ENCODE results near the gene TDRKH.

TDRKH gene

DNA sequence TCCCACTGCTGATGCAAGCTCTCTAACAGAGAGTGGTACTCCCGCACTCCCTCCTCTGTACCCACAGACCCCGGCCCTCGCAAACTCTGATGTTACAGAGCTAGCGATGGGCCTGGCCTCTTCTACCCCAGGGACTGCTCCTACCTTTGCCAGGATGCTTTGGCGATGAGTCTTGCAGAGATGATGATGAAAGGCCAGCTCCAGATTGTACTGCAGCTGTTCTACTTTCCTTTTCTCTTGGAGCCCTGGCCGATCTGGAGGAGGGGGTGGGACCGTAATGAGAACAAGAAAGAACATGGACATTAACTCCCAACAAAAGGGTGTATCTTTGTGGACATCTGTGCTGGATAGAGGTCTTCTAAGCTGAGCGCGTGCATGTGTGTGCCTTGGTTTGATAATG is 20.9 kb upstream of the TDRKH start:
- TF ChIP-seq ZBTB7A (IDR thresholded peaks at IDR 0.05; ENCODE audit: low read depth), result no peak
- TF ChIP-seq FOXM1 (IDR thresholded peaks at IDR 0.05; ENCODE audit: borderline replicate concordance, low read depth), result no peak
- TF ChIP-seq, protein P1, sequence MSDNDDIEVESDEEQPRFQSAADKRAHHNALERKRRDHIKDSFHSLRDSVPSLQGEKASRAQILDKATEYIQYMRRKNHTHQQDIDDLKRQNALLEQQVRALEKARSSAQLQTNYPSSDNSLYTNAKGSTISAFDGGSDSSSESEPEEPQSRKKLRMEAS (IDR thresholded peaks at IDR 0.05), result no peak
- TF ChIP-seq YY1 (IDR thresholded peaks at IDR 0.05; ENCODE audit: low read depth), result no peak
- TF ChIP-seq, protein P2, sequence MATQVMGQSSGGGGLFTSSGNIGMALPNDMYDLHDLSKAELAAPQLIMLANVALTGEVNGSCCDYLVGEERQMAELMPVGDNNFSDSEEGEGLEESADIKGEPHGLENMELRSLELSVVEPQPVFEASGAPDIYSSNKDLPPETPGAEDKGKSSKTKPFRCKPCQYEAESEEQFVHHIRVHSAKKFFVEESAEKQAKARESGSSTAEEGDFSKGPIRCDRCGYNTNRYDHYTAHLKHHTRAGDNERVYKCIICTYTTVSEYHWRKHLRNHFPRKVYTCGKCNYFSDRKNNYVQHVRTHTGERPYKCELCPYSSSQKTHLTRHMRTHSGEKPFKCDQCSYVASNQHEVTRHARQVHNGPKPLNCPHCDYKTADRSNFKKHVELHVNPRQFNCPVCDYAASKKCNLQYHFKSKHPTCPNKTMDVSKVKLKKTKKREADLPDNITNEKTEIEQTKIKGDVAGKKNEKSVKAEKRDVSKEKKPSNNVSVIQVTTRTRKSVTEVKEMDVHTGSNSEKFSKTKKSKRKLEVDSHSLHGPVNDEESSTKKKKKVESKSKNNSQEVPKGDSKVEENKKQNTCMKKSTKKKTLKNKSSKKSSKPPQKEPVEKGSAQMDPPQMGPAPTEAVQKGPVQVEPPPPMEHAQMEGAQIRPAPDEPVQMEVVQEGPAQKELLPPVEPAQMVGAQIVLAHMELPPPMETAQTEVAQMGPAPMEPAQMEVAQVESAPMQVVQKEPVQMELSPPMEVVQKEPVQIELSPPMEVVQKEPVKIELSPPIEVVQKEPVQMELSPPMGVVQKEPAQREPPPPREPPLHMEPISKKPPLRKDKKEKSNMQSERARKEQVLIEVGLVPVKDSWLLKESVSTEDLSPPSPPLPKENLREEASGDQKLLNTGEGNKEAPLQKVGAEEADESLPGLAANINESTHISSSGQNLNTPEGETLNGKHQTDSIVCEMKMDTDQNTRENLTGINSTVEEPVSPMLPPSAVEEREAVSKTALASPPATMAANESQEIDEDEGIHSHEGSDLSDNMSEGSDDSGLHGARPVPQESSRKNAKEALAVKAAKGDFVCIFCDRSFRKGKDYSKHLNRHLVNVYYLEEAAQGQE (IDR thresholded peaks at IDR 0.05; ENCODE audit: low read depth), result no peak
- TF ChIP-seq, protein P3, sequence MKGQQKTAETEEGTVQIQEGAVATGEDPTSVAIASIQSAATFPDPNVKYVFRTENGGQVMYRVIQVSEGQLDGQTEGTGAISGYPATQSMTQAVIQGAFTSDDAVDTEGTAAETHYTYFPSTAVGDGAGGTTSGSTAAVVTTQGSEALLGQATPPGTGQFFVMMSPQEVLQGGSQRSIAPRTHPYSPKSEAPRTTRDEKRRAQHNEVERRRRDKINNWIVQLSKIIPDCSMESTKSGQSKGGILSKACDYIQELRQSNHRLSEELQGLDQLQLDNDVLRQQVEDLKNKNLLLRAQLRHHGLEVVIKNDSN (IDR thresholded peaks at IDR 0.05), result no peak
- TF ChIP-seq TAF1 (IDR thresholded peaks at IDR 0.05; ENCODE audit: low read depth), result no peak
- no peak for TF ChIP-seq EP300 (IDR thresholded peaks at IDR 0.05; ENCODE audit: borderline replicate concordance)
- no peak for TF ChIP-seq TCF12 (IDR thresholded peaks at IDR 0.05; ENCODE audit: low read depth)
- no peak for TF ChIP-seq EGR1 (IDR thresholded peaks at IDR 0.05)
- no peak for TF ChIP-seq CREB1 (IDR thresholded peaks at IDR 0.05; ENCODE audit: low read depth)
- no peak for TF ChIP-seq CEBPB (IDR thresholded peaks at IDR 0.05)
- TF ChIP-seq NFIC (IDR thresholded peaks at IDR 0.05), result no peak
- TF ChIP-seq TEAD4 (IDR thresholded peaks at IDR 0.05), result no peak

DNA sequence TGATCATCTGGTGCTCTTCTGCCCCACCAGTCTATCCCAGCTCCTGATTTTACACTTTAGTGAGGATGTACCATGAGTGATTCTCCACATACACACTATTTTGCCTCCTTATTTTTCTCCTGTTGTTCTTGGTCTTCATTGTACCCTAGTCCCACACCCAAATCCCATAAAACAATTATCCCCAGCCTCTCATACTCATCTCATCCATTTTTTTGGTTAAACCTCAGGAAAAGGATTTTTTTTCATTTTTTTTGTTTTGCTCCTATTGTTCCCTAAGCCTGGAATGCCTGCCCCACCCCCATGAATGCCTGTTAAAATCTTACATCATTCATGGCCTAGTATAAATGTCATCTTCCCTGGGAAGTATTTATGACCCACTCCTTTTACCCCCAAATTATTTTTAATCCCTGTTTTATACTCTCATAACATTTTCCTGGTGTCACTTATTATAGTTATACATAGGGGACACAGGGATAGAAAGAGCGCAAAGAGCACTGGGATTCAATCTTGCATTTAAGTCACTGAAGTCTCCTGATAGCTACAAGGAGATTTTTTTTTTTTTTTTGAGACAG is 19.8 kb upstream of the TDRKH start:
- TF ChIP-seq FOXM1 (IDR thresholded peaks at IDR 0.05; ENCODE audit: borderline replicate concordance, low read depth) (no peak), TEAD4 (IDR thresholded peaks at IDR 0.05) (peak; percentile 30; the same call in 1 of the 2 replicates)

DNA sequence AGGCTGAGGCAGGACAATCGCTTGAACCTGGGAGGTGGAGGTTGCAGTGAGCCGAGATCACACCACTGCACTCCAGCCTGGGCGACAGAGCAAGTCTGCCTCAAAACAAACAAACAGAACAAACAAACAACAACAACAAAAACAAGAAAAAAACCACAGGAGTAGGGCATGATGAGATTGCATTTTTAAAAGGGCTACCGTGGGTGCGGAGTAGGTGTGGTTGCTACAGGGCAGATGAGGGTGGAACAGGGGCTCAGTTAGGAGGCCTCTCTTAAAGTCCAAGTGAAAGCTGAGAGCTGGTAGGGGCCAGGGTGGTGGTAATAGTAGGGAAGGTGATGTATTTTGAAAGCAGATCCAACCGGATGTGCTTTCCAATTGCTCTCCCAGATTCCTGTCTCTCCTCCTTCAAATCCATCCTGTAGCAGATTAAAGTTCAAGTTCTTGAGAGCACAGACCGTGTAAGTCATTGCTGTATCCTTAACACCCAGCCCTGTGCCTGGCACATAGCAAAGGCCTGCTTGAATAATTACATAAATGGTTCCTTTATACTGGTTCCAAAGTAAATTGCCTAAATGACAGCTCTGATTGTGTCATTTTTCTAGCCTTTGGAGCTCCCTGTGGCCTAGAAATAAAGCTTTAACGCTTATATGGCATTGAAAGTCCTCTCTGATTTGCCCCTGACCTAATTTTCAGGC is 19.1 kb upstream of the TDRKH start:
- TF ChIP-seq FOXM1 (IDR thresholded peaks at IDR 0.05; ENCODE audit: borderline replicate concordance, low read depth) (no peak), CEBPB (IDR thresholded peaks at IDR 0.05) (peak; percentile 68)
- TF ChIP-seq, protein P1 (IDR thresholded peaks at IDR 0.05), result no peak
- TF ChIP-seq, protein P2 (IDR thresholded peaks at IDR 0.05; ENCODE audit: low read depth), result no peak

DNA sequence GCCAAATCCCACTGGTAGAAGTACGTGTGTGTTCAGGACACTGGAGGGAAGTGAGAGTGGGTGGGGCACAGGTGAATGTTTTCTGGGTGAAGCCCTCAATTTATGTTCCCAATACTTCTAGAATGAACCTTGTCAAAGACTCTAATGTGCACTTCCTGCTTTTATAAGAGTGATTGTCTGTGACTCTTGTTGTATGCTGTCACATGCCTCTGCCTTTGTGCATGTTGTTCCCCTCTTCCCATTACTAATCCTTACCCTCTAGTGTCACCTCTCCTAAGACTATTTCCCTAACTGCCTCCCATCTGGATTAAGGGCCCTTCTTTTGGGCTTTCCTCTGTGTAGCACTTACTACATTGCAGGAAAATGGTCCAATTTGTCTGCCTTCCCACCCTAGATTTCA is 17.5 kb upstream of the TDRKH start:
- TF ChIP-seq EGR1 (IDR thresholded peaks at IDR 0.05) (no peak), TEAD4 (IDR thresholded peaks at IDR 0.05) (no peak), CREB1 (IDR thresholded peaks at IDR 0.05; ENCODE audit: low read depth) (no peak), YY1 (IDR thresholded peaks at IDR 0.05; ENCODE audit: low read depth) (no peak), CEBPB (IDR thresholded peaks at IDR 0.05) (no peak), NFIC (IDR thresholded peaks at IDR 0.05) (no peak), ZBTB7A (IDR thresholded peaks at IDR 0.05; ENCODE audit: low read depth) (no peak)
- TF ChIP-seq, protein P1 (IDR thresholded peaks at IDR 0.05), result no peak

DNA sequence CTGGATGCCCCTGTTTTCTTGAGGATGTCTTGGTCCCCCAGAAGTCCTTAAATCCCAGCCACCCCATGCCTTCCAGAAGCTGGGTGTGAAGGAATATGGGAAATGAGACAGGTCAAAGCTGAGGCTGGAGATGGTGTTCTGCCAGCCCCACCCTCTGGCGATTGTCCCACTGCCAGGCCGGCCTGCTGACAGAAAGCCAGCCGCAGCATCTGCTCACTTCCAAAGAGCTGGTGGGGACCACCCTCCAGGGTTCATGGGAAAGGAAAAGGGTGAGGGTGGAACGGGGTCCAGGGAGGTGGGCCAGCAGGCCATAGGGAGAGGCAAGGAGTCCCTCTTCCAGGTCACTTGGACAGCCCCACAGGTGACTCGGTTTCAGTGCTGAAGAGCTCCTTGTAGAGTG is 16.8 kb upstream of the TDRKH start:
- TF ChIP-seq EGR1 (IDR thresholded peaks at IDR 0.05) (no peak), TCF12 (IDR thresholded peaks at IDR 0.05; ENCODE audit: low read depth) (no peak), ZBTB7A (IDR thresholded peaks at IDR 0.05; ENCODE audit: low read depth) (no peak)
- TF ChIP-seq, protein P1 (IDR thresholded peaks at IDR 0.05), result no peak

DNA sequence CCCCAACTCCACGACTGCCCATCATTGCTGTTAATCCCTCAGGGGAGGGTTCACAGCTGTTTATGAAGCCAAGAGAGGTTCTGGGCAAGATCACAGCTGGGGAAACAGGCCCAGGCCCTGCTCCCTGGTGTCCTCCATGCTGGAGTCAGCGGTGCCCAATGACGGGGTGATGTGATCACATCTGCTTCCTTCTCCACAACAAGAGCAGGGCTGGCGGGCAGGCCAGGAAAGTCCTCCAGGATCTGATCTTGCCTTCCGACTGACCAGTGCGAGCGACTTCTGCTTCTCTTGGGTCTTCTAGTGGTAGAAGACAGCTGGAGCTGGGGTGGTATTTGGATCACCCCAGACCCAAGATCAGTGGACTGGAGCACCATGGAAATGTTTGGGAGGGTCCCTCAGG is 15.9 kb upstream of the TDRKH start:
- TF ChIP-seq EGR1 (IDR thresholded peaks at IDR 0.05) (no peak), TCF12 (IDR thresholded peaks at IDR 0.05; ENCODE audit: low read depth) (no peak), ZBTB7A (IDR thresholded peaks at IDR 0.05; ENCODE audit: low read depth) (no peak), FOXM1 (IDR thresholded peaks at IDR 0.05; ENCODE audit: borderline replicate concordance, low read depth) (no peak), TAF1 (IDR thresholded peaks at IDR 0.05; ENCODE audit: low read depth) (no peak), CREB1 (IDR thresholded peaks at IDR 0.05; ENCODE audit: low read depth) (no peak), YY1 (IDR thresholded peaks at IDR 0.05; ENCODE audit: low read depth) (no peak), CEBPB (IDR thresholded peaks at IDR 0.05) (no peak), NFIC (IDR thresholded peaks at IDR 0.05) (no peak), RAD21 (IDR thresholded peaks at IDR 0.05; ENCODE audit: low read depth) (no peak), TEAD4 (IDR thresholded peaks at IDR 0.05) (no peak), EP300 (IDR thresholded peaks at IDR 0.05; ENCODE audit: borderline replicate concordance) (no peak)
- TF ChIP-seq, protein P3 (IDR thresholded peaks at IDR 0.05), result no peak
- TF ChIP-seq, protein P1 (IDR thresholded peaks at IDR 0.05), result no peak
- TF ChIP-seq, protein P2 (IDR thresholded peaks at IDR 0.05; ENCODE audit: low read depth), result no peak
